Measurements from ENCODE around the gene RAP1B.

DNA sequence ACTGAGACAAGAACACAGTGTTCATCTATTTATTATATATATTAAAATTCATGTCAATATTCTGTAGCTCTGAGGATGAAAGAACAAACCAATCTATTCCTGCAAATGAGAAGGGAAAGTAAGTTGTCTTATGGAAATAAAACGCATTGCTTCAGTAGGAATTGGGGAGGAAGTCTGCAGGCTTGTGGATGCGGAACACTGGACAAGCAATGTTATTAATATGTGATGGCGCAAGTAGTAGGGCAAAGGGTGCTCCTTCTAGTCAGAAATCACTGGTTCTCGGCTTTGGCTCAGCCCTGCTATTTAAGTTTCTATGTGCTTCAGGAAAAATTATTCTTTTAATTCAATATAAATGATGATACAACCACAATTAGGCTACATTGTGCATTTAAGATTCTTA, 28.8 kb upstream of the RAP1B start:
- TF ChIP-seq, protein P1, sequence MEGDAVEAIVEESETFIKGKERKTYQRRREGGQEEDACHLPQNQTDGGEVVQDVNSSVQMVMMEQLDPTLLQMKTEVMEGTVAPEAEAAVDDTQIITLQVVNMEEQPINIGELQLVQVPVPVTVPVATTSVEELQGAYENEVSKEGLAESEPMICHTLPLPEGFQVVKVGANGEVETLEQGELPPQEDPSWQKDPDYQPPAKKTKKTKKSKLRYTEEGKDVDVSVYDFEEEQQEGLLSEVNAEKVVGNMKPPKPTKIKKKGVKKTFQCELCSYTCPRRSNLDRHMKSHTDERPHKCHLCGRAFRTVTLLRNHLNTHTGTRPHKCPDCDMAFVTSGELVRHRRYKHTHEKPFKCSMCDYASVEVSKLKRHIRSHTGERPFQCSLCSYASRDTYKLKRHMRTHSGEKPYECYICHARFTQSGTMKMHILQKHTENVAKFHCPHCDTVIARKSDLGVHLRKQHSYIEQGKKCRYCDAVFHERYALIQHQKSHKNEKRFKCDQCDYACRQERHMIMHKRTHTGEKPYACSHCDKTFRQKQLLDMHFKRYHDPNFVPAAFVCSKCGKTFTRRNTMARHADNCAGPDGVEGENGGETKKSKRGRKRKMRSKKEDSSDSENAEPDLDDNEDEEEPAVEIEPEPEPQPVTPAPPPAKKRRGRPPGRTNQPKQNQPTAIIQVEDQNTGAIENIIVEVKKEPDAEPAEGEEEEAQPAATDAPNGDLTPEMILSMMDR (IDR thresholded peaks at IDR 0.05): no peak
- TF ChIP-seq POLR2A (IDR thresholded peaks at IDR 0.05): no peak

All from ovary (tissue), 3 donors.